Hematopoietic multipotent progenitor cell treated with erythropoietin and hydrocortisone succinate and interleukin-3 and kit ligand, for 15 days (in vitro differentiated cells): Measurements from ENCODE around the gene C11orf71.

ENCODE experiments used
- DNase-seq: peaks from one replicate; pipeline ENCODE4 v3.0.0-alpha.2; 2015; ENCODE audit warnings: low spot score

Gene C11orf71

GRCh38 chr11:114358716-114359115 lies 41.6 kb downstream of the C11orf71 start:
- no peak for DNase-seq

GRCh38 chr11:114354076-114354475 lies 46.2 kb downstream of the C11orf71 start:
- no peak for DNase-seq

- no peak for DNase-seq
Measured at GRCh38 chr11:114353443-114353842, 46.9 kb downstream of the C11orf71 start.

- no peak for DNase-seq
Measured at GRCh38 chr11:114350022-114350421, 50.3 kb downstream of the C11orf71 start.
